Activated CD4-positive, alpha-beta T cell treated with anti-CD3 and anti-CD28 coated beads for 24 hours (primary cell): ENCODE data around the gene MTMR1.

Experiments
- DNase-seq, 2 donors: peaks; one replicate each; pipeline ENCODE4 v3.0.0-alpha.2; 2020; ENCODE audit warnings: low read depth in 2 of 2

MTMR1 gene

DNA sequence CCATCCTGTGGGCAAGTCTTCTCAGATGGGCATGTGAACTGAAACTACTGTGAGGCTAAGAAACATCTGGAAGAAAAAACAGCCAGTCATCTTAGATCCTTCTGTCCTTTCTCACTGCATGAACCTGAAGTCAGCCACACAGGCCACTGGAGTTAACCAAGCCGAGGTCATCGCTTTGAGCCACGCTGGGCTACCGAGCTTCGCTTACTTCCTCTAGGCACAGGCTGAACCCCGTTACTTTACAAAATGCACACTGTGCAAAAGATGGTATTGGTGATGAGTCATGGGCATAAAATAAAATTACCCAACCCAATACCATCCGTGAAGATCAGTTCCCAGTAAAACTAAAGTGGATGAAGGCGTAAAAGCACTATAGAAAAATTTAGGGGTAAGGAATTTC is 86.2 kb downstream of the MTMR1 start:
- DNase-seq = no peak

DNA sequence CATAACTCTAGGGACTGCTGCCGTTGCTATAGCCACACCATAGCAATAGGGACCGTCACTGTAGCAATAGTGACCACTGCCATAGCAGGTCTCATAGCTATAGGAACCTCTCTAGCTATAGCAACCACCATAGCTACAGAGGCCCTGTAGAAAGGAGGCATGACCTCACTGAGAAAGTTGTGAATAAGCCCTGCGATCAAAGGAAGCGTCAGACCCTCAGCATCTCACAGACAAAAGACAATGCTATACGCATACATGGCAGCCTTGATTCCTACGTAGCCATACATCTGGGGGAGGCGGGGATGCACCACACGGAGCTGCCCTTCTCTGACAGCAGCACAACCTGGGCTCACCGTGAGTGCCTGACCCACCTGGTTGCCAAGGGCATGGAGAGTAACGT is 88.5 kb downstream of the MTMR1 start:
- no peak for DNase-seq

DNA sequence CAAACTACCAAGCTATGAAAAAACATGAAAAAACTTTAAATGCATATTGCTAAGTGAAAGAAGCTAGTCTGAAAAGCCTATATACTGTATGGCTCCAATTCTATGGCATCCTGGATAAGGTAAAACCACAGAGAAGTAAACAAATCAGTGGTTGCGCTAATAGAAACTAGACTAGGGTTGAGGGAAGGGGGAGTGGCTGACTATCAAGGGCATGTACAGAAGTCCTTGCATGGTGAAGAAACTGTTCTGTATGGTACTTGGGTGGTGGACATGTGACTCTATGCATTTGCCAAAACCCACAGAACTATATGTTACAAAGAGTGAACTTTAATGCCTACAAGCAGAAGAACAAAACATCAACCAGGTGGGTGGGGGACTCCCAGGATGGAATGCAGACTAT is 96.8 kb downstream of the MTMR1 start:
- no peak for DNase-seq

DNA sequence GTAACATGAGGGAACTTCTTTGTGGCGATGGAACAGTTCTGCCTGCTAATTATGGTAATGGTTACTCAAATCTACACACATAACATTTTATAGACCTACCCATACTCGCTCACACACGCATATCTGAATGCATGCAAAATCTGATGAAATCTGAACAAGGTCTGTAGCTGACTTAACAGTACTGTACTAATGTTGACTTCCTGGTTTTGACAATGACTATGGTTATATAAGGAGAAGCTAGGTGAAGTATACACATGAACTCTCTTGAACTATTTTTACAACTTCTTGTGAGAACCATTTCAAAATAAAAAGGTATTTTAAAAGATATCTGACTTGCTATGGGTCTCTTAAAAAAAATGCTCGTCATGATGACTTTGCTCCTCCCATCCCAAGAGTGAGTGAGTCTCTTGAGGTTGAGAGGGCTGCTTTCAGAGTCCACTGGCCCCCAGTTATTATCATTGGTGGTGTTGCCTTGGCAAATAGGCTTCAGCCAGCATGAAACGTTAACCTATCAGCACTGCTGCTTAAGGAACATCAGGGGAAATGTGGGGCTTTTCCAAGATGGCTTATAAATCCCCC is 99.8 kb downstream of the MTMR1 start:
- DNase-seq = no peak

DNA sequence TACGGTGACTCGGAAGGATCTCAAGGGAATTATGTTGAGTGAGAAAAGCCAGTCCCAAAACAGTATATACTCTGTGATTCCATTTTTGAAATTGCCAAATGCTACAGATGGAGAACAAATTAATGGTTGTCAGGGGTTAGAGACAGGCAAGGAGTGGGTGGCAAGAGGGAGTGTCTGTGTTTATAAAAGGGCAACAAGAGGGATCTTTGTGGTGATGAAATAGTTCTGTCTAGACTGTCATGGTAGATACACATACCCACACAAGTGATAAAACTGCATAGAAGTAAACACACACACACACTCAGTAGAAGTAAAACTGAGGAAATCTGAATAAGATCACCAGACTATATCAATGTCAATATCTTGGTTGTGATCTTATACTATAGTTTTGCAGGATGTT is 112.5 kb downstream of the MTMR1 start:
- DNase-seq = no peak

DNA sequence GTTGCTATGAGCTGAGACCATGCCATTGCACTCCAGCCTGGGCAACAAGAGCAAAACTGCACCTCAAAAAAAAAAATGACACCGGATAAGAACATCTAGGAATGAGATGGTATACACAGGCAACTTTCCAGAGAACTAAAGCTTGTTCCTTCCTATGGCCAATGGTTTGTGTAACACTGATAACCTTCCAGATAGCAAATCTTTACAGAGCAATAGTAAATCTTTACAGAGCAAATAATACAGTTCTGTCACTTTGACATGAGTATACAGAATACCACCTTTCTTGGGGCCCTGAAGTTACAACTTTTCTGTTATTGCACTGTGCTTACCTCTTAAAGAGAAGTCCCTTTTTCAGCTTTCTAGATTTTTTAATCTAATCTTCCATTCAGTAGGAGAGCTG is 113.6 kb downstream of the MTMR1 start:
- DNase-seq = no peak

DNA sequence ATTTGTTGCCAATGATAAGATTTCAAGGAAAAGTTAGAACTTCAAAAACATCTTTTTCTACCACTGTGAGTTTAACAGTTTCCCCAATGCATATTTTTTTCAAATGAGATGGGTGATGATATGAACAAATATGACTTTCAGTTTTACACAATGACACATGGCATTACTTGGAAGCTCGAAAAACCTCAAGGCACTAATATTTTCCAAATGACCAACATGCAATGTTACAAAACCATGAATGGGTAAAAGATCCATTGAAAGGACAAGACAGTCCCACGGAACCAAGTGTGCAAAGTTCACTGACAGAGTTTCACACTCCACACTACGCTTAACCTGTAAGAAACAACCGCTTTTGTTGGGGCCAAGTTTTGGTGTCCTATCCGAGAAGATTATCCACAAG is 120.7 kb downstream of the MTMR1 start:
- no peak for DNase-seq
